GM23248 (cell line): ENCODE data around the gene EOMES. TPM values are rescaled to one million over a fixed set of nuclear protein-coding genes. Genes with fewer than 3 reads are reported as not detected.
A peak's percentile ranks its signal among the peaks of the same experiment; 100 is the strongest.

Experiments used
- DNase-seq: peaks from one replicate; pipeline ENCODE4 v3.0.0-alpha.2; 2015
- H2AFZ ChIP-seq: fragments of 200-600 bp; sonication (generic); 2 replicates; pipeline ENCODE4 v1.6.1; 2016; ENCODE audit warnings: antibody characterized with exemption
- H3F3A ChIP-seq: fragments of 200-600 bp; sonication (generic); 2 replicates; pipeline ENCODE4 v1.6.1; 2016; ENCODE audit warnings: mild to moderate bottlenecking, antibody characterized with exemption, mixed run types; ENCODE audit not compliant: insufficient read depth
- H3K27ac ChIP-seq: fragments of 200-600 bp; sonication (generic); 2 replicates; pipeline ENCODE4 v1.5.1; 2016; ENCODE audit warnings: mild to moderate bottlenecking
- H3K27me3 ChIP-seq: fragments of 200-600 bp; sonication (generic); replicated peaks from 2 replicates; pipeline ENCODE4 v1.6.1; 2016; ENCODE audit warnings: mild to moderate bottlenecking; ENCODE audit not compliant: insufficient read depth
- H3K36me3 ChIP-seq: fragments of 200-600 bp; sonication (generic); 2 replicates; pipeline ENCODE4 v1.6.1; 2016; ENCODE audit warnings: low read depth, mild to moderate bottlenecking
- H3K4me1 ChIP-seq: fragments of 200-600 bp; sonication (generic); 2 replicates; pipeline ENCODE4 v1.6.1; 2016; ENCODE audit warnings: mild to moderate bottlenecking; ENCODE audit not compliant: insufficient read depth
- H3K4me2 ChIP-seq: fragments of 200-600 bp; sonication (generic); one replicate; pipeline ENCODE4 v1.6.1; 2016; ENCODE audit warnings: mild to moderate bottlenecking; ENCODE audit not compliant: unreplicated experiment
- H3K4me3 ChIP-seq: fragments of 200-600 bp; sonication (generic); 2 replicates; pipeline ENCODE4 v1.5.1; 2016; ENCODE audit warnings: mild to moderate bottlenecking
- H3K79me2 ChIP-seq: fragments of 200-600 bp; sonication (generic); 2 replicates; pipeline ENCODE4 v1.6.1; 2016; ENCODE audit warnings: mild to moderate bottlenecking; ENCODE audit not compliant: insufficient read depth
- H3K9ac ChIP-seq: fragments of 200-600 bp; sonication (generic); 2 replicates; pipeline ENCODE4 v1.6.1; 2016; ENCODE audit warnings: mild to moderate bottlenecking
- H3K9me2 ChIP-seq: fragments of 200-600 bp; sonication (generic); 2 replicates; pipeline ENCODE4 v1.6.1; 2016; ENCODE audit warnings: mixed run types, mild to moderate bottlenecking, moderate library complexity; ENCODE audit not compliant: insufficient read depth
- H3K9me3 ChIP-seq: fragments of 200-600 bp; sonication (generic); one replicate; pipeline ENCODE4 v1.6.1; 2017; ENCODE audit warnings: low read depth
- H4K20me1 ChIP-seq: fragments of 200-600 bp; sonication (generic); 2 replicates; pipeline ENCODE4 v1.6.0; 2016; ENCODE audit not compliant: insufficient read depth
- EZH2 ChIP-seq: fragments of 200-600 bp; sonication (generic); IDR thresholded peaks from 2 replicates; pipeline ENCODE4 v1.6.1; 2018; ENCODE audit warnings: antibody characterized with exemption, mild to moderate bottlenecking; ENCODE audit not compliant: insufficient read depth, poor library complexity, severe bottlenecking
- EZH2phosphoT487 ChIP-seq: fragments of 200-600 bp; sonication (generic); IDR thresholded peaks from 2 replicates; pipeline ENCODE4 v1.6.1; 2018; ENCODE audit warnings: antibody characterized with exemption, moderate library complexity, mild to moderate bottlenecking, low read depth; ENCODE audit not compliant: insufficient read depth
- WGBS, 2 experiments: methylation state at CpG; one replicate each; pipeline ENCODE4 v1.1.6; 2015 to 2017; ENCODE audit warnings: low lambda C conversion rate in 2 of 2, low coverage in 1 of 2; ENCODE audit errors: missing lambda C conversion rate in 2 of 2; 5-methylcytosine and 5-hydroxymethylcytosine counted together
- in situ Hi-C: fragments of 300-500 bp; cut with MboI; formaldehyde crosslinking; loops from 2 replicates; pipeline ENCODE4 v1.15.0; 2020
- polyA plus RNA-seq: library from polyadenylated mRNA; unstranded; fragments of >200 nt; fragmentation: Nextera tagmentation; extraction: Ambion mirVana; gene quantifications from 2 replicates; pipeline ENCODE4 v1.2.1, GENCODE V29; 2016
- total RNA-seq: library from RNA; depleted of rRNA; stranded (reverse); fragments of >200 nt; shearing (Covaris generic); gene quantifications from 2 replicates; pipeline ENCODE4 v1.2.3, GENCODE V29; 2014

EOMES gene
- total and polyA plus RNA-seq, 2 experiments from 2014 or later: 0.11 TPM; not detected in 1

GRCh38 chr3:27696906-27697305, 25.2 kb downstream of the EOMES start:
- no peaks in the 10 kb centered on the region for H3F3A ChIP-seq
- peaks cover 5% of the 10 kb centered on the region; the same call in 1 of the 2 replicates for H3K4me1 ChIP-seq
- H3K9ac ChIP-seq: no peak overlapping the region
- no peaks in the 10 kb centered on the region for H3K9me3 ChIP-seq
- no peaks in the 10 kb centered on the region for H3K9me2 ChIP-seq
- no peaks in the 10 kb centered on the region for H3K36me3 ChIP-seq
- no peaks in the 10 kb centered on the region for H3K79me2 ChIP-seq
- H3K4me2 ChIP-seq: no peak overlapping the region
- DNase-seq: no peak
- H3K27ac ChIP-seq: no peak overlapping the region
- H3K27me3 ChIP-seq: no peaks in the 10 kb centered on the region
- WGBS, 2 experiments: 4 to 19% methylated on average over 1 of the region's 1 CpG
- in situ Hi-C loops: loop anchor here (25.0 kb wide), 2 partner anchors 385 to 560 kb away; no protein-coding TSS in a partner anchor
- TF ChIP-seq EZH2phosphoT487 (no peak), EZH2 (no peak)
- no peak overlapping the region for H2AFZ ChIP-seq
- no peak overlapping the region for H3K4me3 ChIP-seq
- no peaks in the 10 kb centered on the region for H4K20me1 ChIP-seq

GRCh38 chr3:27695636-27696035, 26.5 kb downstream of the EOMES start:
- in situ Hi-C loops: loop anchor here (25.0 kb wide), 2 partner anchors 383 to 558 kb away; no protein-coding TSS in a partner anchor
- peaks cover 5% of the 10 kb centered on the region; the same call in 1 of the 2 replicates for H3K4me1 ChIP-seq
- no peak overlapping the region for H3K9ac ChIP-seq
- no peak overlapping the region for H3K4me2 ChIP-seq
- DNase-seq: no peak
- no peaks in the 10 kb centered on the region for H3K36me3 ChIP-seq
- no peak overlapping the region for H3K27ac ChIP-seq
- no peaks in the 10 kb centered on the region for H3K9me2 ChIP-seq
- no peak overlapping the region for H3K4me3 ChIP-seq
- TF ChIP-seq EZH2 (no peak), EZH2phosphoT487 (no peak)
- 75 to 95% methylated on average over 2 of the region's 2 CpGs for WGBS, 2 experiments
- no peaks in the 10 kb centered on the region for H3K27me3 ChIP-seq
- H2AFZ ChIP-seq: no peak overlapping the region
- no peaks in the 10 kb centered on the region for H3F3A ChIP-seq
- H3K79me2 ChIP-seq: no peaks in the 10 kb centered on the region
- H3K9me3 ChIP-seq: no peaks in the 10 kb centered on the region
- H4K20me1 ChIP-seq: no peaks in the 10 kb centered on the region

- Histone ChIP-seq H3K4me1 (peaks cover 22% of the 10 kb centered on the region), H3K4me2 (no peak overlapping the region), H3K36me3 (no peaks in the 10 kb centered on the region), H3K9ac (no peak overlapping the region), H4K20me1 (no peaks in the 10 kb centered on the region), H3K79me2 (no peaks in the 10 kb centered on the region), H3K27ac (no peak overlapping the region), H3K4me3 (no peak overlapping the region), H3F3A (0 out of 2 replicates have a peak, but pooled peaks cover 7% of the 10 kb centered on the region), H3K27me3 (no peaks in the 10 kb centered on the region), H2AFZ (no peak overlapping the region), H3K9me2 (no peaks in the 10 kb centered on the region), H3K9me3 (no peaks in the 10 kb centered on the region)
- no peak for DNase-seq
- no peak for TF ChIP-seq EZH2phosphoT487
- no peak for TF ChIP-seq EZH2
- in situ Hi-C loops: loop anchor here (25.0 kb wide), 2 partner anchors 376 to 551 kb away; no protein-coding TSS in a partner anchor
- 76 to 83% methylated on average over 5 of the region's 5 CpGs for WGBS, 2 experiments
Measured at GRCh38 chr3:27688053-27688452, 34.1 kb downstream of the EOMES start.

GRCh38 chr3:27686642-27687041, 35.5 kb downstream of the EOMES start:
- peak overlapping the region; percentile 59 for H3K4me2 ChIP-seq
- 0 out of 2 replicates have a peak, but pooled peaks cover 7% of the 10 kb centered on the region for H3F3A ChIP-seq
- no peak overlapping the region for H3K4me3 ChIP-seq
- peak overlapping the region; percentile 78 for H3K27ac ChIP-seq
- in situ Hi-C loops: loop anchor here (25.0 kb wide), 2 partner anchors 374 to 549 kb away; no protein-coding TSS in a partner anchor
- TF ChIP-seq EZH2 (no peak), EZH2phosphoT487 (0 out of 2 replicates have a peak, but pooled peaks have one; percentile 61)
- no peaks in the 10 kb centered on the region for H3K27me3 ChIP-seq
- H3K79me2 ChIP-seq: no peaks in the 10 kb centered on the region
- no peaks in the 10 kb centered on the region for H3K9me2 ChIP-seq
- H3K9me3 ChIP-seq: no peaks in the 10 kb centered on the region
- H3K4me1 ChIP-seq: peaks cover 24% of the 10 kb centered on the region
- H3K36me3 ChIP-seq: no peaks in the 10 kb centered on the region
- no peaks in the 10 kb centered on the region for H4K20me1 ChIP-seq
- peak overlapping the region; percentile 56 for H3K9ac ChIP-seq
- WGBS, 2 experiments: 0% methylated on average over 1 of the region's 1 CpG
- no peak overlapping the region for H2AFZ ChIP-seq
- peak; percentile 91 for DNase-seq
